ENCODE results near the gene ZNF516. TPM values are rescaled to one million over a fixed set of nuclear protein-coding genes. Genes with fewer than 3 reads are reported as not detected.

Gene ZNF516
- total RNA-seq, 1 experiment from 2014 or later, result 28.3 TPM

GRCh38 chr18:76367168-76368125, 127.6 kb downstream of the ZNF516 start:
- H3K27me3 Mint-ChIP-seq (ENCODE audit: insufficient read depth, unreplicated experiment), result no peaks in the 10 kb centered on the region
- intact Hi-C loops (cut with micrococcal nuclease), result no loop called here

GRCh38 chr18:76365561-76365960, 129.5 kb downstream of the ZNF516 start:
- Mint-ChIP-seq H3K36me3 (ENCODE audit: insufficient read depth, unreplicated experiment) (peaks cover 44% of the 10 kb centered on the region), H3K4me1 (ENCODE audit: insufficient read depth, unreplicated experiment) (no peaks in the 10 kb centered on the region), H3K9me3 (ENCODE audit: unreplicated experiment) (no peaks in the 10 kb centered on the region), H3K27me3 (ENCODE audit: insufficient read depth, unreplicated experiment) (no peaks in the 10 kb centered on the region), H3K4me3 (ENCODE audit: unreplicated experiment) (no peak overlapping the region), H3K27ac (ENCODE audit: low read depth, unreplicated experiment) (no peak overlapping the region)
- POLR2A ChIA-PET, result no interaction called here
- CTCF ChIA-PET, result interaction anchor here (1.1 kb wide), 2 partner anchors 15 to 344 kb away, joined by 7 read pairs; no protein-coding TSS in a partner anchor
- BruUV-seq (replicated peaks), result no TSS peak
- no peak for DNase-seq (ENCODE audit: unreplicated experiment)
- intact Hi-C loops (cut with micrococcal nuclease), result no loop called here
- no peak for TF ChIP-seq CTCF (IDR thresholded peaks at IDR 0.05; ENCODE audit: unreplicated experiment)

More at GRCh38 chr18:76367168-76368125, 127.6 kb downstream of the ZNF516 start:
- Mint-ChIP-seq H3K36me3 (ENCODE audit: insufficient read depth, unreplicated experiment) (peaks cover 32% of the 10 kb centered on the region), H3K4me3 (ENCODE audit: unreplicated experiment) (no peak overlapping the region), H3K9me3 (ENCODE audit: unreplicated experiment) (no peaks in the 10 kb centered on the region), H3K27ac (ENCODE audit: low read depth, unreplicated experiment) (peak overlapping the region; percentile 69), H3K4me1 (ENCODE audit: insufficient read depth, unreplicated experiment) (no peaks in the 10 kb centered on the region)
- ChIA-PET POLR2A (interaction anchor here (1.2 kb wide), 1 partner anchor 358 kb away, joined by 3 read pairs; no protein-coding TSS in a partner anchor), CTCF (interaction anchor here (0.6 to 1.4 kb wide), 3 partner anchors 18 to 291 kb away, joined by 3 to 7 read pairs (median 4); no protein-coding TSS in a partner anchor)
- BruUV-seq (replicated peaks), result no TSS peak
- no peak for DNase-seq (ENCODE audit: unreplicated experiment)
- no peak for TF ChIP-seq CTCF (IDR thresholded peaks at IDR 0.05; ENCODE audit: unreplicated experiment)

DNA sequence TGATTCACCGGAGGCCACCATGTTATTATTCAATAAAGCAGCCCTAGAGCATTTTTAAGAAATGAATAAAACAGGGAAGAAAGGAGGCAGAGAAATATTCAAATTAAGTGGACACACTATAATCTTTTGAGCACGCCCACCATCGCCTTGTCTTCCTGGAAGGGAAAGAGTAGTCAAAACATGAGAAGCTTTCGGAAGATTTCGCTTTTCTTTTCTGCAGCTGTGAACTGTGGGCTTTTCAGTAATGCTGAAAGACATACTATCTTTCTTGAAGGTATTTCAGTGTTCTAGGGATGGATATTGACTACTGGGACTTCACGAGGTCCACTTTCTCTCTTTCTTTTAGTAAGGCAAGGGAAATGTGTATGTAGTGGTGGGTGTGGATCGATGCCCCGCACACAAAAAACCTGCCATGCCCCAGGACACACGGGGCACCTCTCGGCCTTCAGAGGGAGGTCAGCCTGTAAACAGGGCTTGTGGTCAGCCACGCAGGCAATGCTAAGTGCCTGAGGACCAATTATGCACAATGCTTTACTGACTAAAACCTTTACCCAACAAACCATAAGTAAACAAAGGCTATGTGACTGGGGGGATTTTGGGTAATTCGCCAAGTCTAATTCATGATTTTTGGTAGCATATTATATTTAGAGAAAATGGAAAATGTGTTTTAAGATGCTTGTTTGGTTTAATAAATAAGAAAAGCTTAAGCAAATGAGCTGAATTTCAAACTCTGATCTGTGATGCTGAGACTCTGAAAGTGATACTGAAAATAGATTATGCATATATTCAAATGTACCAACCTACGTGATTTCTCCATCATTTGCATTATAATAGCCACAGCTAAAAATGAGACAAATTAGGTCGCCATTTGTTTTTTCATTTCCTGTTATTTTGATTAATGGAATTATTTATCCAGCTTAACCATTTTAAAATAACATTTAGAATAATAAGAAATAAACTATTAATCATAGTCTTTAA, 130.5 kb downstream of the ZNF516 start:
- no TSS peak for BruUV-seq (replicated peaks)
- H3K36me3 Mint-ChIP-seq (ENCODE audit: insufficient read depth, unreplicated experiment), result peaks cover 40% of the 10 kb centered on the region
- no peak for DNase-seq (ENCODE audit: unreplicated experiment)
- intact Hi-C loops (cut with micrococcal nuclease), result no loop called here
- no peak overlapping the region for H3K4me3 Mint-ChIP-seq (ENCODE audit: unreplicated experiment)
- H3K4me1 Mint-ChIP-seq (ENCODE audit: insufficient read depth, unreplicated experiment), result no peaks in the 10 kb centered on the region
- H3K27ac Mint-ChIP-seq (ENCODE audit: low read depth, unreplicated experiment), result no peak overlapping the region
- H3K9me3 Mint-ChIP-seq (ENCODE audit: unreplicated experiment), result no peaks in the 10 kb centered on the region
- TF ChIP-seq CTCF (IDR thresholded peaks at IDR 0.05; ENCODE audit: unreplicated experiment), result no peak
- CTCF ChIA-PET, result interaction anchor here (1.1 kb wide), 2 partner anchors 16 to 345 kb away, joined by 7 read pairs; no protein-coding TSS in a partner anchor
- POLR2A ChIA-PET, result no interaction called here
- no peaks in the 10 kb centered on the region for H3K27me3 Mint-ChIP-seq (ENCODE audit: insufficient read depth, unreplicated experiment)
